PC-3 (cell line): ENCODE data around the gene RNF4. TPM values are rescaled to one million over a fixed set of nuclear protein-coding genes. Genes with fewer than 3 reads are reported as not detected.
"Not testable (repeated sequence)": the region's sequence is repeated elsewhere in the genome, so short reads cannot be mapped to it uniquely, and the experiment has no call there.

Experiments
- ATAC-seq: fragments of 200-7000 bp; cut with Tn5 transposase; 2 replicates; pipeline ENCODE4 v1.9.1; 2020; ENCODE audit warnings: mild to moderate bottlenecking, moderate library complexity
- BruUV-seq: library from RNA; stranded (reverse); fragments of 400-500 nt; replicated peaks from 2 replicates; lab custom pipeline; 2021; lab: Mats Ljungman, UMichigan
- CTCF ChIA-PET: fragments of 300-600 bp; sonication (Branson Sonifier 250); formaldehyde crosslinking; loops from one replicate; lab custom pipeline; 2022; ENCODE audit warnings: antibody characterized with exemption; lab: Charles Lee
- POLR2A ChIA-PET: fragments of 300-600 bp; sonication (Branson Sonifier 250); formaldehyde crosslinking; loops from one replicate; lab custom pipeline; 2022; ENCODE audit warnings: antibody characterized with exemption; ENCODE audit not compliant: unreplicated experiment; lab: Charles Lee
- DNase-seq: peaks from one replicate; pipeline ENCODE4 v3.0.0-alpha.2; 2015
- H2AFZ ChIP-seq: fragments of 300-600 bp; sonication (generic); 2 replicates; pipeline ENCODE4 v1.6.0; 2016; ENCODE audit warnings: antibody characterized with exemption, low read length
- H3F3A ChIP-seq: fragments of 300-600 bp; sonication (generic); one replicate; pipeline ENCODE4 v1.6.0; 2017; ENCODE audit warnings: antibody characterized with exemption, low read length, control low read depth, mild to moderate bottlenecking; ENCODE audit not compliant: unreplicated experiment
- H3K27ac ChIP-seq: fragments of 300-600 bp; sonication (generic); 2 replicates; pipeline ENCODE4 v1.5.1; 2016; ENCODE audit warnings: mild to moderate bottlenecking, low read length
- H3K27me3 ChIP-seq: fragments of 300-600 bp; sonication (generic); 2 replicates; pipeline ENCODE4 v1.6.1; 2016; ENCODE audit warnings: low read length, mixed read lengths
- H3K36me3 ChIP-seq: fragments of 300-600 bp; sonication (generic); 2 replicates; pipeline ENCODE4 v1.6.1; 2016; ENCODE audit warnings: low read depth, mixed run types, low read length, mixed read lengths
- H3K4me1 ChIP-seq: fragments of 300-600 bp; sonication (generic); 2 replicates; pipeline ENCODE4 v1.5.1; 2016; ENCODE audit warnings: low read length; ENCODE audit not compliant: insufficient read depth
- H3K4me2 ChIP-seq: fragments of 300-600 bp; sonication (generic); 2 replicates; pipeline ENCODE4 v1.6.0; 2016; ENCODE audit warnings: low read length
- H3K4me3 ChIP-seq: fragments of 300-600 bp; sonication (generic); 2 replicates; pipeline ENCODE4 v1.5.1; 2016; ENCODE audit warnings: mild to moderate bottlenecking, low read length, mixed read lengths
- H3K79me2 ChIP-seq: fragments of 300-600 bp; sonication (generic); 2 replicates; pipeline ENCODE4 v1.6.1; 2017; ENCODE audit warnings: low read length, mixed read lengths
- H3K9ac ChIP-seq: fragments of 300-600 bp; sonication (generic); 2 replicates; pipeline ENCODE4 v1.6.0; 2016; ENCODE audit warnings: mild to moderate bottlenecking, low read length
- H3K9me2 ChIP-seq: fragments of 300-600 bp; sonication (generic); replicated peaks from 2 replicates; pipeline ENCODE4 v1.6.1; 2016; ENCODE audit warnings: mixed run types, low read length, mixed read lengths
- H3K9me3 ChIP-seq: fragments of 300-600 bp; sonication (generic); 2 replicates; pipeline ENCODE4 v1.6.1; 2016; ENCODE audit warnings: low read length, mixed read lengths
- H4K20me1 ChIP-seq: fragments of 300-600 bp; sonication (generic); 2 replicates; pipeline ENCODE4 v1.6.1; 2016; ENCODE audit warnings: low read length, mixed read lengths
- CTCF ChIP-seq: fragments of 300-600 bp; sonication (generic); conservative IDR thresholded peaks from 2 replicates; pipeline ENCODE4 v1.5.1; 2017; ENCODE audit warnings: antibody characterized with exemption, low read depth, mild to moderate bottlenecking, low read length
- EZH2 ChIP-seq: fragments of 300-600 bp; sonication (generic); IDR thresholded peaks from one replicate; pipeline ENCODE4 v1.6.1; 2017; ENCODE audit warnings: antibody characterized with exemption, mild to moderate bottlenecking, low read length; ENCODE audit not compliant: unreplicated experiment
- EZH2phosphoT487 ChIP-seq: fragments of 300-600 bp; sonication (generic); IDR thresholded peaks from 2 replicates; pipeline ENCODE4 v1.6.1; 2018; ENCODE audit warnings: mild to moderate bottlenecking, antibody characterized with exemption, low read length, borderline replicate concordance
- intact Hi-C: fragments of 100-400 bp; cut with micrococcal nuclease; formaldehyde crosslinking; loops from 2 replicates; pipeline ENCODE4 v1.9.0; 2023
- total RNA-seq: library from RNA; depleted of rRNA; stranded (reverse); fragments of >200 nt; gene quantifications from 2 replicates; pipeline ENCODE4 v1.2.3, GENCODE V29; 2014

RNF4 gene
- total RNA-seq, 1 experiment from 2014 or later = 27.4 TPM

GRCh38 chr4:2428496-2429213 lies 40.3 kb upstream of the RNF4 start:
- peaks cover 6% of the 10 kb centered on the region; the same call in 1 of the 2 replicates for H3K4me1 ChIP-seq
- no peaks in the 10 kb centered on the region for H4K20me1 ChIP-seq
- DNase-seq (no peak), ATAC-seq (no peak)
- H3K79me2 ChIP-seq = no peaks in the 10 kb centered on the region
- intact Hi-C loops = no loop called here
- no peaks in the 10 kb centered on the region for H3K9me2 ChIP-seq
- no peaks in the 10 kb centered on the region for H3F3A ChIP-seq
- no peaks in the 10 kb centered on the region for H3K36me3 ChIP-seq
- ChIA-PET CTCF (no interaction called here), POLR2A (no interaction called here)
- no peak overlapping the region for H3K4me2 ChIP-seq
- no peak for TF ChIP-seq EZH2phosphoT487
- TF ChIP-seq CTCF = no peak
- no peak for TF ChIP-seq EZH2
- H2AFZ ChIP-seq = no peak overlapping the region
- H3K27me3 ChIP-seq = no peaks in the 10 kb centered on the region
- H3K9me3 ChIP-seq = no peaks in the 10 kb centered on the region
- H3K4me3 ChIP-seq = no peak overlapping the region
- no peak overlapping the region for H3K9ac ChIP-seq
- no TSS peak for BruUV-seq
- no peak overlapping the region for H3K27ac ChIP-seq

- H3K36me3 ChIP-seq, H3K27ac ChIP-seq, BruUV-seq, H3K9ac ChIP-seq, POLR2A ChIA-PET, ATAC-seq, H2AFZ ChIP-seq, H3K27me3 ChIP-seq, H3K4me3 ChIP-seq, H3K9me2 ChIP-seq, H3K79me2 ChIP-seq, H4K20me1 ChIP-seq, H3K4me1 ChIP-seq, H3F3A ChIP-seq, H3K9me3 ChIP-seq, intact Hi-C loops: not testable (repeated sequence)
- peak; percentile 99 for TF ChIP-seq EZH2phosphoT487
- peak overlapping the region; percentile 37; the same call in 1 of the 2 replicates for H3K4me2 ChIP-seq
- CTCF ChIA-PET = interaction anchor here (0.6 kb wide), 1 partner anchor 432 kb away, joined by 5 read pairs; no protein-coding TSS in a partner anchor
- DNase-seq = peak; percentile 48
These were observed 38.8 kb upstream of the RNF4 start for GRCh38 chr4:2429945-2430757.

GRCh38 chr4:2432004-2432403 lies 36.9 kb upstream of the RNF4 start:
- ATAC-seq (no peak), DNase-seq (no peak)
- Histone ChIP-seq H3K4me1 (peaks cover 6% of the 10 kb centered on the region; the same call in 1 of the 2 replicates), H3K9me2 (no peaks in the 10 kb centered on the region), H3K79me2 (no peaks in the 10 kb centered on the region), H3F3A (no peaks in the 10 kb centered on the region), H3K36me3 (no peaks in the 10 kb centered on the region), H2AFZ (no peak overlapping the region), H3K9me3 (no peaks in the 10 kb centered on the region), H3K4me2 (no peak overlapping the region), H3K4me3 (no peak overlapping the region), H3K27me3 (no peaks in the 10 kb centered on the region), H3K27ac (no peak overlapping the region), H3K9ac (no peak overlapping the region), H4K20me1 (no peaks in the 10 kb centered on the region)
- intact Hi-C loops = no loop called here
- TF ChIP-seq EZH2 (no peak), CTCF (no peak), EZH2phosphoT487 (no peak)
- CTCF ChIA-PET = no interaction called here
- POLR2A ChIA-PET = no interaction called here
- BruUV-seq = no TSS peak
